Measurements from ENCODE around the gene SORBS2.

- no peak for TF ChIP-seq POLR2A (IDR thresholded peaks at IDR 0.05; ENCODE audit: low read length)
- no peak for TF ChIP-seq GATA1 (IDR thresholded peaks at IDR 0.05; ENCODE audit: low read depth, low read length)
Observed at GRCh38 chr4:185839194-185839712, 27.3 kb upstream of the SORBS2 start.

All from erythroblast (primary cell).